ENCODE results near the gene ZNF582. TPM values are rescaled to one million over a fixed set of nuclear protein-coding genes. Genes with fewer than 3 reads are reported as not detected.

Gene ZNF582
- total and polyA plus RNA-seq, 2 donors (not counting 3 experiments of a cell fraction or from before 2014, with no cell fraction given), result 2.5 to 2.9 TPM

GRCh38 chr19:56383826-56384605, 9.3 kb downstream of the ZNF582 start:
- no peak for DNase-seq (ENCODE audit: low read depth, low spot score)
- Histone ChIP-seq H3K4me3 (replicated peaks in 1 of 3; ENCODE audit: insufficient read depth in 1 of 3, low read depth in 1 of 3, low read length in 3 of 3) (no peak overlapping the region), H3K27ac (ENCODE audit: insufficient read depth, low read depth, low read length) (no peak overlapping the region), H3K9ac (replicated peaks; ENCODE audit: extremely low read depth, insufficient read depth, low read length) (no peak overlapping the region), H3K36me3 (ENCODE audit: control insufficient read depth in 2 of 2, extremely low read depth in 1 of 2, insufficient read depth in 2 of 2, low read length in 2 of 2) (no peaks in the 10 kb centered on the region), H2AFZ (ENCODE audit: low read depth, low read length) (no peak overlapping the region), H3K9me1 (replicated peaks; ENCODE audit: control insufficient read depth, extremely low read depth, insufficient read depth, low read length) (no peaks in the 10 kb centered on the region), H3K4me1 (ENCODE audit: control insufficient read depth, extremely low read depth, insufficient read depth, low read length) (no peaks in the 10 kb centered on the region), H3K79me2 (ENCODE audit: control insufficient read depth, insufficient read depth, low read length) (no peaks in the 10 kb centered on the region), H4K20me1 (replicated peaks; ENCODE audit: control insufficient read depth, extremely low read depth, insufficient read depth, low read length) (no peaks in the 10 kb centered on the region), H3K27me3 (ENCODE audit: control insufficient read depth in 2 of 2, insufficient read depth in 2 of 2, low read length in 2 of 2) (no peaks in the 10 kb centered on the region), H3K9me3 (replicated peaks; ENCODE audit: control insufficient read depth, insufficient read depth, low read length) (peaks cover 4% of the 10 kb centered on the region), H3K4me2 (ENCODE audit: insufficient read depth, low read length) (no peak overlapping the region)
- intact Hi-C loops (cut with micrococcal nuclease) (no loop called here), dilution Hi-C loops (cut with MboI; ENCODE audit: extremely low pct_ligation_motif_present, low sequenced_read_pairs) (no loop called here)
- POLR2A ChIA-PET, result no interaction called here
- TF ChIP-seq MYC (IDR thresholded peaks at IDR 0.05; ENCODE audit: low read depth, low read length) (no peak), POLR2A (IDR thresholded peaks at IDR 0.05; ENCODE audit: low read depth, low read length) (no peak), GATA2 (IDR thresholded peaks at IDR 0.05; ENCODE audit: insufficient read depth, insufficient read length, low read depth, low read length) (no peak), MAX (IDR thresholded peaks at IDR 0.05; ENCODE audit: insufficient read depth, insufficient read length) (no peak), JUN (IDR thresholded peaks at IDR 0.05; ENCODE audit: borderline replicate concordance, insufficient read depth, insufficient read length, low read depth) (no peak), FOS (IDR thresholded peaks at IDR 0.05; ENCODE audit: borderline replicate concordance, insufficient read depth, low read length) (no peak), POLR2AphosphoS5 (IDR thresholded peaks at IDR 0.05; ENCODE audit: insufficient read depth, low read depth, low read length) (no peak), EZH2 (IDR thresholded peaks at IDR 0.05; ENCODE audit: borderline replicate concordance, low read depth, low read length, severe bottlenecking) (no peak)
- TF ChIP-seq, protein P1, sequence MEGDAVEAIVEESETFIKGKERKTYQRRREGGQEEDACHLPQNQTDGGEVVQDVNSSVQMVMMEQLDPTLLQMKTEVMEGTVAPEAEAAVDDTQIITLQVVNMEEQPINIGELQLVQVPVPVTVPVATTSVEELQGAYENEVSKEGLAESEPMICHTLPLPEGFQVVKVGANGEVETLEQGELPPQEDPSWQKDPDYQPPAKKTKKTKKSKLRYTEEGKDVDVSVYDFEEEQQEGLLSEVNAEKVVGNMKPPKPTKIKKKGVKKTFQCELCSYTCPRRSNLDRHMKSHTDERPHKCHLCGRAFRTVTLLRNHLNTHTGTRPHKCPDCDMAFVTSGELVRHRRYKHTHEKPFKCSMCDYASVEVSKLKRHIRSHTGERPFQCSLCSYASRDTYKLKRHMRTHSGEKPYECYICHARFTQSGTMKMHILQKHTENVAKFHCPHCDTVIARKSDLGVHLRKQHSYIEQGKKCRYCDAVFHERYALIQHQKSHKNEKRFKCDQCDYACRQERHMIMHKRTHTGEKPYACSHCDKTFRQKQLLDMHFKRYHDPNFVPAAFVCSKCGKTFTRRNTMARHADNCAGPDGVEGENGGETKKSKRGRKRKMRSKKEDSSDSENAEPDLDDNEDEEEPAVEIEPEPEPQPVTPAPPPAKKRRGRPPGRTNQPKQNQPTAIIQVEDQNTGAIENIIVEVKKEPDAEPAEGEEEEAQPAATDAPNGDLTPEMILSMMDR (IDR thresholded peaks at IDR 0.05; ENCODE audit: extremely low read depth in 1 of 2, insufficient read depth in 1 of 2, low read depth in 1 of 2, low read length in 2 of 2), result no peak
- FAIRE-seq, result no peak
- no TSS peak for BruUV-seq (replicated peaks)
- CTCF ChIA-PET, result no interaction called here

All from endothelial cell of umbilical vein (primary cell).